KOPT-K1 (cell line): ENCODE results near the gene KRTAP4-4.
"Not testable (repeated sequence)": the region's sequence is repeated elsewhere in the genome, so short reads cannot be mapped to it uniquely, and the experiment has no call there.

Experiments used
- H3K27ac ChIP-seq: fragments of 200-600 bp; sonication (generic); 2 replicates; pipeline ENCODE4 v1.5.1; 2016; ENCODE audit warnings: antibody characterized with exemption, mild to moderate bottlenecking, low read depth, low read length; ENCODE audit not compliant: poor library complexity, severe bottlenecking
- H3K36me3 ChIP-seq: fragments of 200-600 bp; sonication (generic); 2 replicates; pipeline ENCODE4 v1.5.1; 2017; ENCODE audit warnings: antibody characterized with exemption, mild to moderate bottlenecking, low read length, moderate library complexity; ENCODE audit not compliant: insufficient read depth
- H3K9me3 ChIP-seq: fragments of 200-600 bp; sonication (generic); 2 replicates; pipeline ENCODE4 v1.5.1; 2017; ENCODE audit warnings: antibody characterized with exemption, low read length, mild to moderate bottlenecking; ENCODE audit not compliant: insufficient read depth, poor library complexity, severe bottlenecking

KRTAP4-4 gene

DNA sequence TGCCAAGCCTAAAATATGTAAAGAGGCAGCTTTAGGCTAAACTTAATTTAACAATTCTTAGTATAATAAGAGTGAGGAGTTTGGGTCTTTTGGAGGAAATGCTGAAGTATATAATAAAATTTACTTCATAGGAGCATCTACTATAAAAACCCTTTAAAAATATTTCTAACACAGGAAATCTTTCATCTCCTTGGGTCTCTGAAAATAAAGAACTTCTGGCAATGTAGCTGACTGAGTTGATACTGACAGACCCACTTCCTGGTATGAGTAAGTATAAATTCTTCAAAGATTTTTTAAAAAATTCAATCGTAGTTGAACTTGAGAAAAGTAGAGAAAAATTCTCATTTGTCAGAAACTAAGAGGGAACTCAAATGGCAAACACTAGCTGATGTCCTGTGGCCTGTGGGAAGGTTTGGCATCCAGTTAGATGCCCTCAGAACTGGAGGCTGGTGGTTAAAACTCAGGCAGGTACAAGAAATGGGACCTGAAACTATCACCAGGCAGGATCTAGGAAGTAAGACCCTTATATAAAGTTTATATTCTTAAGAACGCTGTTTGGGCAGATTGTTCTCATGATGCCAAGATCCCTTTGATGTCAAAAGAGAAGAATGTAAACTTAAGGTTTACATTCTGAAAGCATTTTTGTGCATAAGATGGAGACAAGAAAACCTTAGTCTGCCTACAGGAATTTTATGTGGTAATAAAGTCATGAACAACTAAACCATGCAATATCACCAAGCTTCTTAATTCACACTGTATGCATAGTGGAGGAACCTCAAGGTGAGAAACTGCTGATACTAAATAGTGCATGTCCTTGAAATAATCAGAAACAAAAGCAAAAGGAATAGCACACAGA lies 26.4 kb downstream of the KRTAP4-4 start:
- Histone ChIP-seq H3K36me3 (no peaks in the 10 kb centered on the region), H3K27ac (no peak overlapping the region), H3K9me3 (no peaks in the 10 kb centered on the region)

DNA sequence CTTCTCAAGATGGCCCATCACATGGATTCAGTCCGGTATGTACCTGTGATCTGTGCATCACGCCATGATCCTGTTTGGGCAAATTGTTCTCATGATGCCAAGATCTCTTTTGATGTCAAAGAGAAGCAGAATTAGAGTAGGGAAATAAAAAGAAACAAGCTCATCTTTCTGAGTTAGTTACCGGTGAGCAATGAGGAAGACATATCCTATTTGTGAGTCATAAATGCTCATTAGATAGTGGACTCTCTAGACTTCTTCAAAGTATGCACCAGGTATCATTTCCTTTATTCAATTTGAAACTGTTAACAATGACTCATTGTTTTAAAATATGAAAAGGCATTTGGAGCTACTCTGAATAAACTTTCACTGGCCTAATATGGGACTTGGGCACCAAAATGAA lies 28.6 kb downstream of the KRTAP4-4 start:
- no peaks in the 10 kb centered on the region for H3K9me3 ChIP-seq
- no peak overlapping the region for H3K27ac ChIP-seq
- no peaks in the 10 kb centered on the region for H3K36me3 ChIP-seq

DNA sequence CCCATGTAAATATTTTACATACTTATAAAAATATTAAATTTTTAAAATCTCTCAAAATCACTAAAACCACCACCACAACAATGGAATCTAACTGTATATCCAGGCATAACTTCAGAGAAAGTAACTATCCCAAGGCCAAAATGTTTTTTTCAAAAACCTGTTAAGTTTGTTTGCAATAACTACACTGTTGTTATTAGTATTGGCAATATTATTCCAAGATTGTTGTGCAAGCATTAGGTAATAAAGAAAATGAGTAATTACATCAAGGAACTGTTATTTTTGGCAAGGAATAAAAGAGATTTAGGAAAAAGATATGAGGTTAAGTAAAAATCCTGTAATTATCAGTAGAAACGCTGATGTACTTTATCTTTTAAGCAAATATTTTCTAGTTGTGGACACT lies 33.2 kb downstream of the KRTAP4-4 start:
- no peaks in the 10 kb centered on the region for H3K36me3 ChIP-seq
- H3K27ac ChIP-seq, result no peak overlapping the region
- H3K9me3 ChIP-seq, result no peaks in the 10 kb centered on the region

DNA sequence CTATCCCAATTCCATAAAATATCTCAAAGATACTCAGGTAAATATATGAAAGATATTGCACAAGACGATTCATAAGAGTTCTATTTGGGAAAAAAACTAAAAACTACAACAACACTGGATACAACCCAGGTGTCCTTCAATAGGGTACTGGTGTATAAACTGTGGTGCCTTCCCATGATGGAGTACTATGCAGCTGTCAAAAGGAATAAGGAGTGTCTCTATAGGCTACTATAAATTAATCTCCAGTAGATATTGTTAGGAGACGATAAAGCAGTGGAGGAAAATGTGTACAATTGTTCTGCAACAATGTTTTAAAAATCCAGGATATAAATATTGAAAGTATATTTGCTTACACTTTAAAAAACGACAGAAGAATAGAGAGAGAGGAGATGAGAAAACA lies 34.1 kb downstream of the KRTAP4-4 start:
- H3K9me3 ChIP-seq, result no peaks in the 10 kb centered on the region
- no peaks in the 10 kb centered on the region for H3K36me3 ChIP-seq
- H3K27ac ChIP-seq, result no peak overlapping the region

DNA sequence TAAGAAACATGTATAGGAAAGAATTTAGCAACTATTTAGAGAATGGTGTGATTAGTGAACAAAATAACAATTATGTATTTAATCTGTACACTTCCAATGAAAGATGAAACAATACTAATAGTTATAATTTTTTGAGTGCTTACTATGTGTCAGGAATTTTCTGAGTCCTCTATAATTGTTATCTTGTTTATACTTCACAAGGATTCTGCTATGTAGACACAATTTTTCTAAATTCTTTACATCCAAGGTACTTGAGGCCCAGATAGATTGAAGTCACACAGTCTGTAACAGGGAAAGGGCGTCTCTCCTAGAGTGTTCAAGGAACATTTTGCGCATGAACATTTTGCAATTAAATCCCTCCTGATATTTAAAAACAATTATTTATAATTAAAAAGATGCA lies 35.5 kb downstream of the KRTAP4-4 start:
- Histone ChIP-seq H3K9me3 (no peaks in the 10 kb centered on the region), H3K36me3 (no peaks in the 10 kb centered on the region), H3K27ac (no peak overlapping the region)

DNA sequence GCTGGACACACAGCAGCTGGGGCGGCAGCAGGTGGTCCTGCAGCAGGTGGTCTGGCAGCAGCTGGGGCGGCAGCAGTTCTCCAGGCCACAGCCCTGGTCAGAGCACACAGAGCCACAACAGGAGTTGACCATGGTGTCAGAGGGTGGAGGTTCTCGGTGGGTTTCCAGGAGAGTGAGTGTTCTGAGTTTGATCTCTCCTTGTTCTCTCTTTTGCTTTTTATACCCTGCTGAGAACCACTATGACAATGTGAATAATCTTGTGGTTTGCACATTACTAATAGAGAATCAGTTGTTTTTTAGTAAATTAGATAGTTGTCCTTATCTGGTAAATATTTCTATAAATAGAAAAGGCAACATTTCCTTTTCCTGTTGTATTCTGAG lies 36.6 kb downstream of the KRTAP4-4 start, which contains the start of gene KRTAP4-12:
Gene KRTAP4-12, minus strand, starts transcription at position 192 of the 381 bp plus-strand sequence. Its CDS starts 60 bp downstream, at position 132.
- H3K36me3 ChIP-seq, result not testable (repeated sequence)

DNA sequence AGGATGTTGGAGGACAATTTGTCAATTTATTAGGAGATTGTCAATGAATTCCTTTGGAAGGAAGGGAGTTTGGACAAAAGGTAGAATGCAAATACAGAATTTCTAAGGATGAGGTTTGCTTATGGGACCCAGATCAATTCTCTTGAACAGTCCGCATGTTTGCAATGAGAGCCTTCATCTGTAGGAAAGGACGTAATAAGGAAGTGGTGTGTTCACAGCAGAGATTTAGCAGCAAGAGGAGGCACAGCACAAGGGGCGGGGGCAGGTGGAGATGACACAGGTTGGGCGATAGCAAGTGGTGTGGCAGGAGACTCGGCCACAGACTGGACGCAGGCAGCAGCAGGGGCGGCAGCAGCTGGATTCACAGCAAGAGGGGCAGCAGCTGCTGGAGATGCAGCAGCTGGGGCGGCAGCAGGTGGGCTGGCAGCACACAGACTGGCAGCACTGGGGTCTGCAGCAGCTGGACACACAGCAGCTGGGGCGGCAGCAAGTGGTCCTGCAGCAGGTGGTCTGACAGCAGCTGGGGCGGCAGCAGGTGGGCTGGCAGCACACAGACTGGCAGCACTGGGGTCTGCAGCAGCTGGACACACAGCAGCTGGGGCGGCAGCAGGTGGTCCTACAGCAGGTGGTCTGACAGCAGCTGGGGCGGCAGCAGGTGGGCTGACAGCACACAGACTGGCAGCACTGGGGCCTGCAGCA lies 37.1 kb downstream of the KRTAP4-4 start:
- H3K9me3 ChIP-seq, H3K36me3 ChIP-seq, H3K27ac ChIP-seq: not testable (repeated sequence)

More for the DNA sequence above, 36.6 kb downstream of the KRTAP4-4 start, which contains the start of gene KRTAP4-12:
- not testable (repeated sequence) for H3K27ac ChIP-seq, H3K9me3 ChIP-seq

DNA sequence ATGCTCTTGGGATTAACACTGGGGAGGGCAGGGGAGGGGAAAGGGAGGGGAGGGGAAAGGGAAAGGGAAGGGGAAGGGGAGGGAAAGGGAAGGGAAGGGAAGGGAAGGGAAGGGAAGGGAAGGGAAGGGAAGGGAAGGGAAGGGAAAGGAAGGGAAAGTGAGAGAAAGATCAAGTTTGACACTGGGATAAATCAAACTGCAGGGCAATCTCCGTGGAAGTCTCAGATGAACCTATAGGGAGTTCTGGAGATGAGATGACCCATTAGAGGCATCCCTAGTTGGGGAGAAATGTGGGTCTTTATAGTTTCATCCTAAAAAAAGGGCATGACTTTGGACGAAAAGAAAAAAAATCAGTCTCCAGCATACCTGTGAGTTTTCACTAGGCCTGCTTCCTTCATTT lies 38.8 kb downstream of the KRTAP4-4 start:
- H3K36me3 ChIP-seq, result no peaks in the 10 kb centered on the region
- H3K27ac ChIP-seq, result no peak overlapping the region
- H3K9me3 ChIP-seq, result no peaks in the 10 kb centered on the region

DNA sequence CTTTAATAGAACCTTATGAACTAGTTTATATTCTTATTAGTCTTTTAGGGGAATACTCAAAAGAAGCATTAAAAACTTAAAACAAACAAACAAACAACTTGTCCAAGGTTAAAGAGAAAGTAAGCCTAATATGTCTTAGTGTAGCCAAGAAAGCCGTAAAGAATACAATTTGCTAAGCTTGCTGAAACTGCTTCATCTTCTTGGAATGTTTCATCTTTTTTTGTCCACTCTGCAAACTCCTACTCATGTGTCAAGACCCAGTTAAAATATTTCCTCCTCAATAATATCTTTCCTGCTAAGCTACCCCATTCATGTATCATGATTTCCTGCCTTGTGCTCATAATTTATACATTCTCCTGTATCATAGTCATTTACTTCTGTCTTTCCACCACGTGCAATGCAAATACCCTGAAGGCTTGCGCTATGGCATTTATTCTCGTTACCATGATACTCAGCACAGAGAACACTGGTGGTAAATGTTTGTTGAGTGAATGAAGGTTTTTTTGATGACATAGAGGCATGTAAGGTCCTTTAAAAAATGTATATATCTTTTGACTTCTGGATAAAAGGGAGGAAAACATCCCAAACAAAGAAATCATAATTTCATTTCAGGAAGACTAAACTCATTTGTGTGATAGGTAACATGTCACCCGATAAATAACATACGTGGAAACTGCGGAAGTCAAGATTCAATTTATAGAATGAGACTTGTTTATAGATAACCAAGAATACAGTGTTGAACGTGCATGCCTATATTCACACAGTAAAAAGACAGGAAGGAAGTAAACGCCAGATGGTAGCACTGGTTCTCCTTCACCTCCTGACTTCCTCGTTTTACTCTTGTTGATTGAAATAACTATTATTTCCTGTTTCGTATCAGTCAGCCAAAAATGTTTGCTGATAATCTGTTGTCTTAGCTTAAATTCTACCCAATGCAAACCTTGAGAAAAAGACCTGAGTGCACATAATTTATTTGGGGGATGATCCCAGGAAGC lies 40.6 kb downstream of the KRTAP4-4 start:
- H3K9me3 ChIP-seq, H3K27ac ChIP-seq, H3K36me3 ChIP-seq: not testable (repeated sequence)

DNA sequence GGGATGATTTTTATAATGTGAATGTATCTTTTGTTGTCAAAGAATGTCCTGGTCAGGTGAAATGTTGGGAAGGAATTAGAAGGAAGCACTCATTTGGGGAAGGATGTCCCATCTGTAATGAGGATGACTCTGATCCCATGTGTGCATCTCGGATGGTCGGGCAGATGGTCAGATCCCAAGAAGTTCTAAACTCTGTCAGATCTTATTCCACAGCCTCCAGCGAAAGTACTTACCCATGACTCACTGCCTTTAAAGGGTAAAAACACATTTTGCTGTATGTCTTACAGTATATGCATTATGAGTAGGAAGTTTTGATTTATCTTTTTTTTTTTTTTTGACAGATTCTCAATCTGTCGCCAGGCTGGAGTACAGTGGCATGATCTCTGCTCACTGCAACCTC lies 41.8 kb downstream of the KRTAP4-4 start:
- Histone ChIP-seq H3K36me3 (no peaks in the 10 kb centered on the region), H3K27ac (no peak overlapping the region), H3K9me3 (peaks cover 4% of the 10 kb centered on the region)

DNA sequence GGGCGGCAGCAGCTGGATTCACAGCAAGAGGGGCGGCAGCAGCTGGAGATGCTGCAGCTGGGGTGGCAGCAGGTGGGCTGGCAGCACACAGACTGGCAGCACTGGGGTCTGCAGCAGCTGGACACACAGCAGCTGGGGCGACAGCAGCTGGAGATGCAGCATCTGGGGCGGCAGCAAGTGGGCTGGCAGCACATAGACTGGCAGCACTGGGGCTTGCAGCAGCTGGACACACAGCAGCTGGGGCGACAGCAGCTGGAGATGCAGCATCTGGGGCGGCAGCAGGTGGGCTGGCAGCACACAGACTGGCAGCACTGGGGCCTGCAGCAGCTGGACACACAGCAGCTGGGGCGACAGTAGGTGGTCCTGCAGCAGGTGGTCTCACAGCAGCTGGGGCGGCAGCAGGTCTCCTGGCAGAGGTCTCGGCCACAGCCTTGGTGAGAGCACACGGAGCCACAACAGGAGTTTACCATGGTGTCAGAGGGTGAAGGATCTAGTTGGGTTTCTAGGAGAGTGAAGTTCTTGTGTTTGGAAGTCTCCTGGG lies 42.6 kb downstream of the KRTAP4-4 start, which contains the start of gene KRTAP4-11:
Gene KRTAP4-11, minus strand, starts transcription at position 528 of the 541 bp plus-strand sequence. Its CDS starts 58 bp downstream, at position 470.
- not testable (repeated sequence) for H3K36me3 ChIP-seq, H3K27ac ChIP-seq
- H3K9me3 ChIP-seq, result peaks cover 12% of the 10 kb centered on the region

DNA sequence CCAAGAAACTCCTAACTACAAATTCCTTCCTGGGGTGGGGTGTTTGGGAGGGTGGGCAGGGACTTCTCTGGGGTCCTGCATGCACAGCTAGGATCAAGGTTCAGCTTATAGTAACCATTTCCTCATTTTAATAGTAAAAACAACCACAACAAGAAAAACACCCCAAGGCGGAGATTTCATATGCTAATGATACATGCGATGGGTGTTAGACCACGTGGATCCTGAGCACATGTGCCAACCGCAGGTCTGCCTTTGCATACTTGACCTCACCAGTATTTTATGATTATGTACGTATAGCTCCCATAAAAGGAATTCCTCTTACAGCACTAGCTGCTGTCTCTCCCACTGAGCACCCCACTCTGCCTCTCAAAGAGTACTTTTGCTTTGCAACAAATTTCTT lies 44.3 kb downstream of the KRTAP4-4 start:
- peaks cover 20% of the 10 kb centered on the region for H3K9me3 ChIP-seq
- no peak overlapping the region for H3K27ac ChIP-seq
- H3K36me3 ChIP-seq, result no peaks in the 10 kb centered on the region

DNA sequence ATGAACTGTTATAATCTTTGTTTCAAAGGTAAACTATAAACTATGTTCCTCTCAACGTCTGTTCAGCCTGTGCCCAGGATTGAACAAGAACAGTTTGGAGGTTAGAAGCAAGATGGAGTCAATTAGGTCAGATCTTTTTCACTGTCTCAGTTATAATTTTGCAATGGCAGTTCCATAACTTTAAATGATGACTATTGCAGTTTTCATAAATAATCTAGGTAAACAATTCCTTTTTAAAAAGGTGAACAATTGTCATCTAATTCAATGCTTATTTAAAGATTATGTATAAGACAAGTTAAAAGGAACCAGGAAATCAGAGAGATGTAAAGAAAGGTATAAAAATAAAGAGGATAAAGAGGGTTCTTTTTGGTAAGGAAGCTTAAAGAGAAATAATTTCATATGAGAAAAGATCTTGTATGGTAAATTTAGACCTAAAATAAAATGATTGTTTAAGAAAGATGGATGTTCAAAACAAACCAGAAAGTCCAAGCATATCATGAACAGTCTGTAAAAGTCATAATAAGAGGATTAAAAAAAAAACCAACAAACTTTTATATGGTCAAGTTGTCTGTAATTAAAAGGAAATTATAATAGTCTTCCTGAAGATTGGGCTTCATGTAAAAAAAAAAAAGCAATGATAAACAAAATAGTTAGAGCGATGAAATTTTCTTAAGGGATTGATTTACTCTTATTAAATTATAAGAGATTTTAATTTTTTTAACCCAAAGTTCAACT lies 49.2 kb downstream of the KRTAP4-4 start:
- Histone ChIP-seq H3K27ac (no peak overlapping the region), H3K36me3 (no peaks in the 10 kb centered on the region), H3K9me3 (peaks cover 20% of the 10 kb centered on the region)
